ENCODE results near the gene KCNK16. TPM values are rescaled to one million over a fixed set of nuclear protein-coding genes. Genes with fewer than 3 reads are reported as not detected.

The KCNK16 gene
- total and polyA plus RNA-seq, 11 donors = not detected

DNA sequence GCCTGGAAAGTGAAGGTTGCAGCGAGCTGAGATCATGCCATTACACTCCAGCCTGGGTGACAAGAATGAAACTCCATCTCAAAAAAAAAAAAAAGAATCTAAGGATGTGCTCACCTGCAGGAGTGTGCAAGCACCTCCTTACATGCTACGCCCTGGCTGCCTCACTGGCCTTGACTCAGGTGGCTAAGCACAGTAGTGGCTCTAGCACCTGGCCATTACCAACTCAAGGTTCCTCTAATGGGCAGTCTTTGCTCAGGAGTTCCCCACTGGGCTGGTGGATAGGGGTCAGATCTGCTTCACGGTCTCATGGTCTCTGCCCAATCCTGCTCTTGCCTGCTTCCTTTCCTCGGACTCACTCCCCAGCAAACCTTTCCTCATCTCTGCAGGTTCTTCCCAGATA, 48.0 kb downstream of the KCNK16 start:
- no peak for ATAC-seq
- H3K27me3 ChIP-seq = peaks cover 0 to 7% (median 0%) of the 10 kb centered on the region in 9 donors
- H3K9me3 ChIP-seq = no peaks in the 10 kb centered on the region
- no peaks in the 10 kb centered on the region for H3K36me3 ChIP-seq
- TF ChIP-seq, protein P1, sequence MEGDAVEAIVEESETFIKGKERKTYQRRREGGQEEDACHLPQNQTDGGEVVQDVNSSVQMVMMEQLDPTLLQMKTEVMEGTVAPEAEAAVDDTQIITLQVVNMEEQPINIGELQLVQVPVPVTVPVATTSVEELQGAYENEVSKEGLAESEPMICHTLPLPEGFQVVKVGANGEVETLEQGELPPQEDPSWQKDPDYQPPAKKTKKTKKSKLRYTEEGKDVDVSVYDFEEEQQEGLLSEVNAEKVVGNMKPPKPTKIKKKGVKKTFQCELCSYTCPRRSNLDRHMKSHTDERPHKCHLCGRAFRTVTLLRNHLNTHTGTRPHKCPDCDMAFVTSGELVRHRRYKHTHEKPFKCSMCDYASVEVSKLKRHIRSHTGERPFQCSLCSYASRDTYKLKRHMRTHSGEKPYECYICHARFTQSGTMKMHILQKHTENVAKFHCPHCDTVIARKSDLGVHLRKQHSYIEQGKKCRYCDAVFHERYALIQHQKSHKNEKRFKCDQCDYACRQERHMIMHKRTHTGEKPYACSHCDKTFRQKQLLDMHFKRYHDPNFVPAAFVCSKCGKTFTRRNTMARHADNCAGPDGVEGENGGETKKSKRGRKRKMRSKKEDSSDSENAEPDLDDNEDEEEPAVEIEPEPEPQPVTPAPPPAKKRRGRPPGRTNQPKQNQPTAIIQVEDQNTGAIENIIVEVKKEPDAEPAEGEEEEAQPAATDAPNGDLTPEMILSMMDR (IDR thresholded peaks at IDR 0.05) = no peak
- no peak for TF ChIP-seq POLR2A (IDR thresholded peaks at IDR 0.05)
- DNase-seq = no peak
- H3K4me1 ChIP-seq = no peaks in the 10 kb centered on the region
- H3K27ac ChIP-seq = no peak overlapping the region
- no peak overlapping the region for H3K4me3 ChIP-seq
- intact Hi-C loops (cut with DNase I) = no loop called here
- WGBS, 4 donors = 62 to 69% (median 65%) methylated on average over 4 of the region's 4 CpGs

- H3K36me3 ChIP-seq = no peaks in the 10 kb centered on the region
- H3K4me3 ChIP-seq = no peak overlapping the region
- ATAC-seq (no peak), DNase-seq (no peak)
- no peaks in the 10 kb centered on the region for H3K9me3 ChIP-seq
- no peak overlapping the region for H3K27ac ChIP-seq
- no peak for TF ChIP-seq POLR2A (IDR thresholded peaks at IDR 0.05)
- TF ChIP-seq, protein P1 (IDR thresholded peaks at IDR 0.05) = no peak
- peaks cover 0 to 7% (median 0%) of the 10 kb centered on the region in 9 donors for H3K27me3 ChIP-seq
- no peaks in the 10 kb centered on the region for H3K4me1 ChIP-seq
- 53 to 68% (median 57%) methylated on average over 6 of the region's 6 CpGs for WGBS, 4 donors
- intact Hi-C loops (cut with DNase I) = no loop called here
Observed at GRCh38 chr6:39273406-39273821, 49.1 kb downstream of the KCNK16 start.

GRCh38 chr6:39269961-39270360, 52.5 kb downstream of the KCNK16 start:
- Histone ChIP-seq H3K36me3 (no peaks in the 10 kb centered on the region), H3K9me3 (no peaks in the 10 kb centered on the region), H3K4me3 (no peak overlapping the region), H3K4me1 (no peaks in the 10 kb centered on the region), H3K27ac (no peak overlapping the region), H3K27me3 (peaks cover 0 to 6% (median 0%) of the 10 kb centered on the region in 9 donors)
- no peak for TF ChIP-seq POLR2A (IDR thresholded peaks at IDR 0.05)
- TF ChIP-seq, protein P1 (IDR thresholded peaks at IDR 0.05) = no peak
- WGBS, 4 donors = 86 to 90% (median 89%) methylated on average over 1 of the region's 1 CpG
- DNase-seq = no peak
- intact Hi-C loops (cut with DNase I) = no loop called here
- ATAC-seq = no peak

DNA sequence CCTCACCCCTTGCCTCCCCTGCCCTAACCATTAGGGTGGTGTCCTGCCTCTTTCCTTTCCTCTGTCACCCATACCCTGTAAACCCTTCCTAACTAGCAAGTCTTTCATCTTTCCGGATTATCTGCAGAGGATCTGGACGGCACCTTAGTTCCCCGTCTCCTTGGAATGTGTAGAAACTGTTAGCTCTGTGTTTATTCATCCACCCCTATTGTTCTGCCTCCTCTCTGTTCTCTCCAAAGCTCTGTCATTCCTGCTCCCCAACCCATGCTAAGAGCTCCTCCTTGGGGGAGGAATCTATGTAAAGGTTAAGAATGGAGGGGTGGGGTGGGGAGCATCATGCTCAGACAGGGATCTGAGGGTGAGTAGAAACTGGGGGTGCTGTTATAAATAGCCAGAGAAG, 53.8 kb downstream of the KCNK16 start:
- Histone ChIP-seq H3K4me1 (no peaks in the 10 kb centered on the region), H3K9me3 (no peaks in the 10 kb centered on the region), H3K27me3 (no peaks in the 10 kb centered on the region), H3K36me3 (no peaks in the 10 kb centered on the region), H3K4me3 (no peak overlapping the region), H3K27ac (no peak overlapping the region)
- intact Hi-C loops (cut with DNase I) = no loop called here
- TF ChIP-seq, protein P1 (IDR thresholded peaks at IDR 0.05) = no peak
- no peak for TF ChIP-seq POLR2A (IDR thresholded peaks at IDR 0.05)
- WGBS, 4 donors = 59 to 68% (median 61%) methylated on average over 3 of the region's 3 CpGs
- ATAC-seq = no peak
- no peak for DNase-seq

All from heart left ventricle (tissue), 16 donors.